GM12892 (cell line): Measurements from ENCODE around the gene LARGE1.

Source experiments
- POLR2A ChIP-seq: IDR thresholded peaks from 2 replicates; pipeline ENCODE4 v1.6.1; 2011; ENCODE audit warnings: low read depth, low read length, control low read depth
- POLR2AphosphoS5 ChIP-seq: IDR thresholded peaks from 2 replicates; pipeline ENCODE4 v1.6.1; 2011; ENCODE audit warnings: low read depth, low read length, control low read depth

- TF ChIP-seq POLR2A (no peak), POLR2AphosphoS5 (no peak)
Observed at GRCh38 chr22:33785283-33785968, 134.8 kb downstream of the LARGE1 start.
